HT1080 (cell line): ENCODE results near the gene G0S2. TPM values are rescaled to one million over a fixed set of nuclear protein-coding genes. Genes with fewer than 3 reads are reported as not detected.
A peak's percentile ranks its signal among the peaks of the same experiment; 100 is the strongest.

ENCODE experiments used
- DNase-seq: peaks from one replicate; pipeline ENCODE4 v3.0.0-alpha.2; 2015; ENCODE audit warnings: low read depth
- total RNA-seq: library from RNA; depleted of rRNA; stranded (reverse); fragments of >200 nt; shearing (Covaris generic); gene quantifications from 2 replicates; pipeline ENCODE4 v1.2.3, GENCODE V29; 2014

Gene G0S2
- total RNA-seq, 1 experiment from 2014 or later = not detected

- DNase-seq = no peak
Measured at GRCh38 chr1:209648346-209648745, 26.9 kb upstream of the G0S2 start.

- DNase-seq = peak; percentile 92
Measured at GRCh38 chr1:209648931-209649776, 26.1 kb upstream of the G0S2 start.

GRCh38 chr1:209650454-209650853 lies 24.8 kb upstream of the G0S2 start:
- no peak for DNase-seq

- peak; percentile 91 for DNase-seq
Measured at GRCh38 chr1:209651138-209651587, 24.0 kb upstream of the G0S2 start.

GRCh38 chr1:209652121-209652735 lies 23.0 kb upstream of the G0S2 start, which contains the start of gene LAMB3:
Gene LAMB3 (minus strand): TSS chr1:209652425. CDS start chr1:209650944, 1,481 bp downstream.
- DNase-seq = peak; percentile 89

- DNase-seq = peak; percentile 98
Measured at GRCh38 chr1:209652873-209653401, 22.3 kb upstream of the G0S2 start.

- DNase-seq = no peak
Measured at GRCh38 chr1:209653915-209654351, 21.3 kb upstream of the G0S2 start.

- DNase-seq = peak; percentile 77
Measured at GRCh38 chr1:209655411-209656231, 19.6 kb upstream of the G0S2 start.

- DNase-seq = peak; percentile 100
Measured at GRCh38 chr1:209657140-209657879, 17.9 kb upstream of the G0S2 start.

- no peak for DNase-seq
Measured at GRCh38 chr1:209657918-209658317, 17.3 kb upstream of the G0S2 start.

- DNase-seq = peak; percentile 92
Measured at GRCh38 chr1:209659909-209660308, 15.3 kb upstream of the G0S2 start.

- DNase-seq = no peak
Measured at GRCh38 chr1:209661071-209661470, 14.1 kb upstream of the G0S2 start.

- peak; percentile 76 for DNase-seq
Measured at GRCh38 chr1:209662879-209663327, 12.3 kb upstream of the G0S2 start.

- no peak for DNase-seq
Measured at GRCh38 chr1:209667103-209667502, 8.1 kb upstream of the G0S2 start.

- DNase-seq = peak; percentile 63
Measured at GRCh38 chr1:209667708-209668107, 7.5 kb upstream of the G0S2 start.

GRCh38 chr1:209670441-209671082 lies 4.7 kb upstream of the G0S2 start:
- peak; percentile 66 for DNase-seq

- DNase-seq = peak; percentile 81
Measured at GRCh38 chr1:209672705-209673630, 2.2 kb upstream of the G0S2 start.

GRCh38 chr1:209673631-209674417 lies 1.4 kb upstream of the G0S2 start:
- DNase-seq = no peak
